Stimulated activated CD8-positive, alpha-beta memory T cell treated with anti-CD3 and anti-CD28 coated beads, Interleukin-7, amount 100 ng/mL, for 1 hour (primary cell): ENCODE measurements around the gene CCDC32.
A peak's percentile ranks its signal among the peaks of the same experiment; 100 is the strongest.
"Not testable (repeated sequence)": the region's sequence is repeated elsewhere in the genome, so short reads cannot be mapped to it uniquely, and the experiment has no call there.

Source experiments
- DNase-seq, 2 donors: peaks; one replicate each; pipeline ENCODE4 v3.0.0-alpha.2; 2020; ENCODE audit warnings: low read depth in 2 of 2

CCDC32 gene, protein sequence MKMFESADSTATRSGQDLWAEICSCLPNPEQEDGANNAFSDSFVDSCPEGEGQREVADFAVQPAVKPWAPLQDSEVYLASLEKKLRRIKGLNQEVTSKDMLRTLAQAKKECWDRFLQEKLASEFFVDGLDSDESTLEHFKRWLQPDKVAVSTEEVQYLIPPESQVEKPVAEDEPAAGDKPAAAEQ

DNA sequence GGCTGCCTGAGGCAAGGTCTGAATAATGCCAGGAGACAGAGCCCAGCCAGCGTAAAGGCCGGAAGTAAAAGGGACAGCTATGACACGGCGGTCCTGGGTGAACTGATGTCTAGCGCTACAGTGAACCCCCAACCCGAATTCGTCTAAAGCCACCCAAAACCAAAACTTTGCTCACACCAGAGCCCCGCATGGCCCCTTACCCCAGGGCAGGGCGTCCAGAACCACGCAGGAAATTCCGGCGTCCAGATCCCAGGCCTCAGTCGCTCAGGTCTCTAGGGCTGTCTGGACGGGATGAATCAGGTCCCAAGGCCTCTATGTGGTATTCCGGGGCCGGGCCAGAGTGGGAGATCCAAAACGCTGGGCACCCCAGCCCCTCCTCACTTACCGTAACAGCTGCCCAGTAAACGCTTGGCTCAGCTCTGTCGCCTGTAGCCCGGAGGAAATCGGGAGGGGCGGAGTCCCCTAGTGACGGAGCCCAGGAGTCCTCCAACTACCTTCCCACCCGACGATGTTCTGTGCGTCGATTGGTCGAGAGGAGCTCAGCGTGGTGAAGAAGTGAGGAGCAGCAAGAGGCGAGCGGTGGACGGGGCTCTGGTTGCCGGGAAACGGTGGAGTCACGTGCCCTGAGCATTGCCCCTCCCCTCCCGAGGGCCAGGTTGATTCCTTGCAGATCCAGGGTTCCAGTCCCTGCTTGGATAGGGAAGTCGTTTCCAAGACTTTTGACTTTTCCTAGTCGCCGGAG, at the start of gene CCDC32:
Gene CCDC32, minus strand, starts transcription at position 452 of the 742 bp plus-strand sequence. CDS start 2,027 bp downstream, outside the sequence.
- peak; percentile 86 for DNase-seq

GRCh38 chr15:40613080-40613479, 48.2 kb upstream of the CCDC32 start:
- no peak for DNase-seq

DNA sequence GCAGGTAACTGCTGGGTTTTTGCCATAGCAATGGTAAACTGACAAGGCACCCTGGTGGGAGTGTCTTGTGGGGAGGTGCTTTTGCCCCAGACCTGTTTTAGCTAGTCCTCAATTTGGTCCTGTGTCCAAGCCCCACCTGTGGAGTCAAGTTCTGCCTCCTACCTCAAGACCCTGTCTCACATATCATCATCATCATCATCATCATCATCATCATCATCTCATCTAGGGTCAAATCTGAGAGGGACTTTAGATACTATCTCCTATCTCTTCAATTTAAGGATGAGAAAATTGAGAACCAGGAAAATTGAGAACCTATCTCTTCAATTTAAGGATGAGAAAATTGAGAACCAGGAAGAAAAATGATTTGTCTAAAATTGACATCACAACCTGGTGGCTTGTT, 39.1 kb upstream of the CCDC32 start:
- DNase-seq = no peak

GRCh38 chr15:40600956-40601355, 36.1 kb upstream of the CCDC32 start:
- no peak for DNase-seq

DNA sequence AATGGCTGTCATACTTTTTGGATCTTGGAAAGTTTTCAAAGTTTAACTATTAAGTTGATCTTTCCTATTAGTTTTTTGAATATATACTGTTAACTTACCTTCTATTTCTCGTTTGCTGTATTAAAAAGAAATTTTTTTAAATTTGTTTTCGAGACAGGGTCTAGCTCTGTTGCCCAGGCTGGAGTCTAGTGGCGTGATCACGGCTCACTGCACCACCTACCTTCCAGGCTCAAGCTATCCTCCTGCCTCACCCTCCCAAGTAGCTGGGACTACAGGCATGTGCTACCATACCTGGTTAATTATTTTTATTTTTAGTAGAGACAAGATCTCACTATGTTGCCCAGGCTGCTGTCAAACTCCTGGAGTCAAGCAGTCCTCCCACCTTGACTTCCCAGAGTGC, 33.8 kb upstream of the CCDC32 start:
- DNase-seq = no peak

DNA sequence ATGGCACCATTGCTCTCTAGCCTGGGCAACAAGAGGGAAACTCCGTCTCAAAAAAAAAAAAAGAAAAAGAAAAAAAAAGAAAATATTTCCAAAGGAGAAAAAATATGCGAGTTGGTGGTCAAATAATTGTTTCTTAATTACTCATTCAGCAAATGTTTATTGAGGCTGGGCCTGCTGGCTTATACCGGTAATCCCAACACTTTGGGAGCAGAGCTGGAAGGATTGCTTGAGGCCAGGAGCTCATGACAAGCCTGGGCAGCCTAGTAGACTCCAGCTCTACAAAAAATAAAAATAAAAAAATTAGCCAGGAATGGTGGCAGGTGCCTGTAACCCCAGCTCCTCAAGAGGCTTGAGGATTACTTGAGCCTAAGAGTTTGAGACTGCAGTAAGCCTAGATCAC, 33.3 kb upstream of the CCDC32 start:
- DNase-seq = no peak

GRCh38 chr15:40597024-40597423, 32.2 kb upstream of the CCDC32 start:
- no peak for DNase-seq

DNA sequence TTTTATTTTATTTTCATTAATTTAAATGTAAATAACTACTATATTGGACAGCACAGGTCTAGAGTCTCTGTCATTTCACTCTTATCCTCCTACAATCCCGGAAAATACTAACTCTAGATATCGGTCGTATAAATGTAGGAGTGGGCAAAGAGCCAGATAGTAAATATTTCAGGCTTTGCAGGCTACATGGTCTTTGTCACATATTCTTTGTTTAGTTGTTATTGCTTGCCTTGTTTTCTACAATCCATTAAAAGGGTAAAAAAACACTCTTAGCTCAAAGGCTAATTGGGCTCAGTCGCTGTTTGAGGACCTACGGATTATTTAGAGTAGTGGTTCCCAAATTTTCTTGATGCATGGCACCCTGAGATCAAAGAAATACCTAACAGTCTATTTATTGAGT, 30.9 kb upstream of the CCDC32 start:
- no peak for DNase-seq

- no peak for DNase-seq
Measured at GRCh38 chr15:40595219-40595618, 30.4 kb upstream of the CCDC32 start.

DNA sequence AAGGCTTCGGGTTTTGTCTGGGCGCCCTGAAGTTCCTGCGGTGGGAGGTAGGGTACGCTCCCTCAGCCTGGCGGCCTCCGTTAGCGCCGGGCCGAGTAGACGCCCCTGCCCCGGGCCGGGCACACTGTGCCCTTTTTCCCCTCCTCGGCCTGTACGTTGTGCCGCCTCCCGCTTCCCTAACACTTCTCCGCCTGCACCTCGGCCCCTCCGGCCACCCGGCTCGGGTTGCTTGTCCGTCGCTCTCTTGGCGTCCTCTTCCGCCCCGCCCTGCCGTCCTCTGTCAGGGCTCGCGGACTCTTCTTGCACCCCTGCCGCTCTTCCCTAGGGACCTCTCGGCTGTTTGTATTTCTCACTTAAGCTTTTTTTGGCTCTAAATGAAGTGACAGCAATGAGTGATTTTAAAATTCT, 29.6 kb upstream of the CCDC32 start:
- DNase-seq = no peak

DNA sequence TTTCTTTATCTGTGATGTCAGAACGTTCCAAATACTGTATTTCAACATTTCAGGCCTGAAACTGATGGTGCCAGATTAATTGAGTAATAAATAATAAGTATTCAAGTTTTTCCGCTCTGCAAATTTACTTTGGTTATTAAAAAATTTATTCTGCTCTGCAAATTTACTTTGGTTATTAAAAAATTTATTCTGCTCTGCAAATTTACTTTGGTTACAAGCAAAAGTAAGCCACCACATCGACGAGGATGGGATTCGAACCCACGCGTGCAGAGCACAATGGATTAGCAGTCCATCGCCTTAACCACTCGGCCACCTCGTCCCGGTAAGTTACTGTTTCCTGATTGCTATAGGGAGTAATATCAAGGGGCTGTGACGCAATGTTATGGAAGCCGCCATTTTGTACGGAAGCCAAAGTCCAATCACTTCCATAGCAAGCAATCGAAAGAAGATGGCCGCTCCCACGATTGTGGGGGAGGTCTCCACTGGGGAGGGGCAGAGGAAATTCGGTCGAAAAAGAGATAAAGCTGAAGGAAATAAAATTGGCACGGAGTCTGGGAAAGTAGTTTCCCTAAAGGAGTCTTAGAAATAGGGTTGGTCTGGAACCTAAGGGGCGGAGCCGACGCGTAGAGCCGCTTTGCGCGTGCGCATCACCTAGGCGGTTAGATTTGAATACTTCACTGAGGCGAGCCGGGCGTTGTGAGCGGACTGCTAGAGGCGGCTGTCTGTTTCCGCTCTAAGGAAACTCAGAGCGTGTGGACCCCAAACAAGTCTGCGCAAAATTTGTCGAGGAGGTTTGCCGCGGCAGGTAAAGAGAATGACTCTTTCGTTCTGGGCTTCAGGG, 29.0 kb upstream of the CCDC32 start, which contains the start of gene KNL1:
Gene KNL1, plus strand, starts transcription at position 662 of the 841 bp plus-strand sequence. CDS start 8,683 bp downstream, outside the sequence.
- DNase-seq = peak; percentile 73 to 79

DNA sequence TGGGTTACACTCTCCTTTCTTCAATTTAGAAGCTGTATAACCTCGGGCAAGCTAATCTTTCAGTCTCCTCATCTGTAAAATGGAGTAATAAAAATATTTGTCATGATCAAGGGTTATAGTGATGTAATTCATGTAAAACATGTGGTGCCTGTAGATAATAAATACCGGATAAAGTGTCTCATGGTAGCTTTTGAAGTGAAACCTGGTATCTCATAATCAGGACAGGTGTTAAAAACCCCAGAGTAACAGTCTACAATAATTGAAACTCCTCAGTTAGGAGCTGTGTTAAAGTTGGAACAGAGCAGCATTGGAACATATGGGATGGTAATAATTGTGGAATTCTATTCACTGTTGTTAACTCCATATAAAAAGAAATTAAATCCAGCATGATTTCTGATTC, 28.3 kb upstream of the CCDC32 start:
- DNase-seq = no peak

DNA sequence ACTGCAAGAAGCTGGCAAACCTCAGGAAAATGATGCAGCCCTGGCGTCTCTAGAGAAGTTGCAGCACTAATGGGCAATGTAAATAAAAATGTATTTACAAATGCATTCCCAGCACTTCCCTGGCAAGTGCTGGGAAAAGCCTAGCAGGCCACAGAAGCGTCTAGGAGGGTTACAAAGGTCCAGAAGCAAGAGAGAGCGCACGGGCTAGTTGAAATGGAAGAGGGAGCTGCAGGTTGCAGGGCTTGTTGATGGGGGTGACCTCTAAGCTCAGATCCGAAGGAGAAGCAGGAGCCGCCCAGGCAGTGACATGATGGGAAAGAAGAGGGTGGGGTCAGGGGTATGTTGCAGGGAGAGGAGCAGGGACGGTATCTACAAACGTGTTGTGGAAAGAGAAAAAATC, 26.5 kb upstream of the CCDC32 start:
- DNase-seq = no peak

- no peak for DNase-seq
Measured at GRCh38 chr15:40590667-40591050, 25.8 kb upstream of the CCDC32 start.

DNA sequence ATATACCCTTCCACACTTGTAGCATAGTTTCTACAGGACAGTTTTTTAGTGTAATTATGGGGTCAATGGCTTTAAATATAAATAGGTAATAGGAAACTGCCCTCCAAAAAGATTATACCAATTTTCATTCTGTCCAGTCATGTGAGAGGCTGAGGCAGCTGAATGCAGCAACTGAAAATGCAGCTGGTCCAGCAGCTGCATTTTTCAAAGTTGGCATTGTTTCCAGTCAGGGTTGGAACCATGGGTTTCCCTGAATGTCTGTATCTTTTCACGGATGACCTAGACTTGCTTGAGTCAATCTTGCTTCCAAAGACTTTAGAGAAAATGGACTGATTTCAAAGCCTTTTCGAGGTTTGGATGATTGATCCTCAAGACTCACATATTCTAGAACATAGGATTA, 19.3 kb upstream of the CCDC32 start:
- no peak for DNase-seq

GRCh38 chr15:40582726-40583246, 17.9 kb upstream of the CCDC32 start:
- DNase-seq = no peak

- DNase-seq = not testable (repeated sequence)
Measured at GRCh38 chr15:40581796-40582195, 17.0 kb upstream of the CCDC32 start.

DNA sequence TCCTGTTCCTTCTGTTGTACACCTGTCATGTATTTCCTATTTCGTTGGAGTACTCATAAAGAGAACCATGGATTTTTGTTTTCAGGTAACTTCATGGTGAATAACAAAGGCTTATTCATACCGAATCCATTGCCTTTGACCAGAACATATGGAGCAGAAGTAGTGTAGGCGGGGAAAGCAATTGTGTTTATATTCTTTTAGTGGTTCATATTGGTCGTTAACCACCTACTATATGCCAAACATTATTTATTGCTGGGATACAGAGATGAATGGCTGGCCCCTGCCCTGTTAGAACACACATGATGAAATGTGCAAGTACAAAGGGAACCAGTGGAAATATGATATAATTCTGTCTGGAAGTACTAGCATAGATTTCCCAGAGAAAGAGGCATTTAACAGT, 14.1 kb upstream of the CCDC32 start:
- DNase-seq = no peak

DNA sequence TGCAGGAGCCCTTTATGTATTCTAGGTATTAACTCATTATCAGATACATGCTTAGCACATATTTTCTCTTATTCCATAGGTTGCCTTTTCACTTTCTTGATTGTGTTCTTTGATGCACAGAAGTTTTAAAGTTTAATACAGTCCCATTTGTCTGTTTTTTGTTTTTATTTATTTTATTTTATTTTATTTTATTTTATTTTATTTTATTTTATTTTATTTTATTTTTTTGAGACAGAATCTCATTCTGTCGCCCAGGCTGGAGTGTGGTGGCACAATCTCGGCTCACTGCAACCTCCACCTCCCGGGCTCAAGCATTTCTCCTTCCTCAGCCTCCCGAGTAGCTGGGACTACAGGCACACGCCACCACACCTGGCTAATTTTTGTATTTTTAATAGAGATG, 12.1 kb upstream of the CCDC32 start:
- not testable (repeated sequence) for DNase-seq

- DNase-seq = no peak
Measured at GRCh38 chr15:40575113-40575512, 10.3 kb upstream of the CCDC32 start.

- peak; percentile 82 to 85 for DNase-seq
Measured at GRCh38 chr15:40569129-40569953, 4.5 kb upstream of the CCDC32 start, which contains the start of gene RPUSD2. Gene RPUSD2, plus strand, starts transcription at chr15:40569299. Its CDS starts 39 bp downstream, at chr15:40569338.
